GM21723 (cell line): ENCODE results near the gene SLC13A1.

ENCODE experiments used
- ATAC-seq: cut with Tn5 transposase; IDR thresholded peaks from one replicate; pipeline ENCODE4 v1.9.1; 2021; ENCODE audit warnings: mild to moderate bottlenecking, moderate library complexity; ENCODE audit not compliant: unreplicated experiment

SLC13A1 gene

DNA sequence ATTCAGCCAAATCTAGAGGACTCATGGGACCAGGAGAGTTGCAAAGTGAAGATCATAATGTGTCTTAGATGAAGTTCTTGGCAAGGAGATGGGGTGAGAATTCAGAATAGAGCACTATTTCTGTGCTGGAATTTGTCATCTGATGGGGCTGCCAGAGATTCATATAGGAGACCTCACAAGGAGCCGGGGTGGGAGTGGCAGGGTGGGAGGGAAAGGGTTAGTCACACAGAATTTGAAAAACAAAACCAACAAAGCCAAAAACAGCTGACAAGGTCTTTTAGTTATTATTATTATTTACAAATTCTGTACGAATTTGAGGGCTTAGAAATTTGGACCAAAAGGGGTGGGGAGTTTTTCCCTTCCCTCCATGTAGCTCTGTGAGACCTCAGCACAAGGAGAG lies 1.7 kb downstream of the SLC13A1 start:
- ATAC-seq = no peak

DNA sequence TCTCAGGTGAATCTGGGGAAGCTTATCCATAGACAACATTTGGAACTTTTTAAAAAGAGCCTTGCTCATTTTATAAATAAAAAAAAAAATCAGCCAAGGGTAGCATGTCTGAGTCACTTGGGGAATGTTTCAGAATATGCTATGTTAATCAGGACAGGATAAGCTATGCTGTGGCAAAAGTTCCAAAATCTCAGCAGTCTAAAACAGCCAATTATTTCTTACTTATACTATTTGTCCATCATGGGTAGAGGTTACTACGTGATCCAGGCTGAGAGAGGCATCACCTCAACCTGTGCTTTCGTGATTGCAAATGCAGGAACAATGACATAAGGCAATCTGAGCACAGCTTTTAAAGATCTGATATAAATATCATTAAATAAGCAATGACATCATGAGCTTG lies 6.5 kb downstream of the SLC13A1 start:
- no peak for ATAC-seq

DNA sequence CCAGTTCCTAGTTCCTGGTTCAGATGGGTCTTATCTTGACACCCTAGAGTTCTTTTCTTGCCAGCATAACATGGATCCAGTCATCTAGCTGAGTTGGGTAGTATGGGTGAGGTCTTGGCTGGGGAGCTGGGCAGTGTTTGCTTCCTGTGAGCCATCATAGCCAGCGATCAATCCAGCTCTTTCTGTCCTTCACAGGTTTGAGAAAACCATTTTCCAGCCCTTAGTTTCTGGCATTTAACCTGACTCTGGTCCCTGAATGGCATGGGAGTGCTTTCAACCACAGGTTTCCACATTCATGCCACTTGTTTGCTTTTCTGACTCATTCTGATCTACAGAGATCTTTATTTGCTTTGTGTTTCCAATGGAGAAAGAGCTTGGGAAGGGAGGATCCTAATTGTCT lies 8.6 kb downstream of the SLC13A1 start:
- no peak for ATAC-seq

DNA sequence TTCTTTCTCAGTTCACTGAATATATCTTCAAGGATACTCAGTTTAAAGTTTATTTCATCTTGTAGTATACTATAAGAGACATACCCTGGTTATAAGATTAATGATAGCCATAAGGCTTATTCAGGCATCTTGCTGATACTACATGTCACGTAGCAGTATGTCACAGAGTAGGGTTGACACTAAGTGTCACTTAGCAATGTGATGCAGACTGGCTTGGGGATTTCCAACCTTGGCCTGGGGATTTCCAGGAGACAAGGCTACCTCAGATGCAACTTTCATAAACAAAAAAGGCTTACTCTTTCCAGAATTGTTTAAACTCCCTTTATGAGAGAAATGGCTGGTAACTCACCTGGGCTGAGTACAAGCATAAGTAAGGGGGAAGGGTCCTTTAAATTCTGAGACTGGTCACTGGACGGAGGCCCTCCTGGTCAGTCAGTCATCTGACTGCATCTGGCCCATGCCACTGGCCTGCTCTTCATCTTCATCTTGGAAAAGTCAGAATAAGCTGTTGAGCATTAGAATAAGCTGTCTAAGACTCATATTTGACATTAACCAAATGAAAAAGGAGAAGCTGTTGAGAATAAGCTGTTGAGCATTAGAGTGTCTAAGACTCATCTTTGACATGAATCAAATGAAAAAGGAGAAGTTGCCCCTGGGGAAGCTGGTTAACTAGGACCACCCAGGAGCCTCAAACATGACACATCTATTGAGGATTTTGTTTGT lies 9.5 kb downstream of the SLC13A1 start:
- ATAC-seq = peak; percentile 94

DNA sequence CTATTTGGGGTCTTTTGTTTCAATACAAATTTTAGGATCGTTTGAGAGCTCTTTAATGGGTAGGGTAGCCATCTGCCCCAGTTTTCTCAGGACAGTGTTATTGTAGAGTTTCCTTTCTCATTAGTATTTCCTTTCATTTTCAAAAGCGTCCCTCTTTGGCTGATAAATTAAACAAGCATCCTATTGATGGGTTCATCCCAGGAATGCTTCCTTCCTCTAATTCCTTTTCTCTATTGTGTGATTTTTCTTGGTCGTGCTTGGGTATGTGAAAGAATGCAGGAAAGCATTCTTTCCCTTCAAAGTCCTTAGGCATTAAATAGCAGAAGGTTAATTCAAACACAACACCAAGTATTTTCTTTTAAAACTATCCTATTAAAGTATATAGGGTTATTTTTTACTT lies 14.0 kb downstream of the SLC13A1 start:
- ATAC-seq = no peak

DNA sequence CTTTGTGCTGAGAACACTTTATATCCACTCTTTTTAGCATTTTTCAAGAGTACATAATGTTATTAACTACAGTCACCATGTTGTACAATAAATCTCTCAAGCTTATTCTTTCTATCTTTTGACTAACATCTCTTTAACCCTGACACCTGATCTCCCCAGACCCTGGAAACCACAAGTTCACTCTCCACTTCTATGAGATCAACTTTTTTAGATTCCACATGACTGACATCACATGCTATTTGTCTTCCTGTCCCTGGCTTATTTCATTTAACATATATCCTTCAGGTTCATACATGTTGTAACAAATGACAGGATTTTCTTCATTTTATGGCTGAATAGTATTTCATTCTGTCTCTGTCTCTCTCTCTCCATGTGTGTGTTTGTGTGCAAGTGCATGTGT lies 15.5 kb downstream of the SLC13A1 start:
- ATAC-seq = no peak

DNA sequence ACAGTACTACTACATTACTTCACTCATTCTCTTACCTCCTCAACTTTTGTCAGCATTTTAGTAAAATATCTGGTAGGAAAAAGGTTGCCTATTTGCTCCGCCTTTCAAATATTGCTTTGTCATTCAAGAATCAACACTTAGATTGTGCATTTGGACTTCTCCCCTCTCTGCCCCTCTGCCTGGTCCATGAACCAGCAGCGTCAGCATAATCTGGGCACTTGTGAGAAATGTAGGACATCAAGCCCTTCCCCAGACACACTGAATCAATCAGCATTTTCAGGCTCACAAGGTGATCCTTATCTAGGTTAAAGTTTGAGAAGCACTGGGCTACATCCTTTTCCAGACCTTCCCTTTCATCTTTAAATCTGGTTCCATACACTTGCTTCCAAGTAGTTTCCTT lies 16.3 kb downstream of the SLC13A1 start:
- ATAC-seq = no peak

DNA sequence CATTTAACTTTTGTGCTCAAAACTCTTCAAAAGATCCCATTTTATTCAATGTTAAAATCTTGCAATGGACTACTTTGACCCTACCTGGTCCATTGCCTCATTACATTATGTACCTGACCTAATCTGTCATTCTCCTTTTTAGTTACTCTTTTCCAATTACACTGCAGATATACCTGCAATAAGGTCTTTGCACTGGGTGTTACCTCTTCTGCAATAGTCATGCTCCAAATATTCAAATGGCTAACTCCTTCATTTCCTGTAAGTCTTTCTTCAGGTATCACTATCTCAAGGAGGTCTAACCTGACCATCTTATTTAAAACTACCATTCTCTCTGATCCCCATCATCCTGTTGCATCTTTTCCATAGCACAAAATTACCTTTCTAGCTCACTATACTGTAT lies 22.3 kb downstream of the SLC13A1 start:
- no peak for ATAC-seq

DNA sequence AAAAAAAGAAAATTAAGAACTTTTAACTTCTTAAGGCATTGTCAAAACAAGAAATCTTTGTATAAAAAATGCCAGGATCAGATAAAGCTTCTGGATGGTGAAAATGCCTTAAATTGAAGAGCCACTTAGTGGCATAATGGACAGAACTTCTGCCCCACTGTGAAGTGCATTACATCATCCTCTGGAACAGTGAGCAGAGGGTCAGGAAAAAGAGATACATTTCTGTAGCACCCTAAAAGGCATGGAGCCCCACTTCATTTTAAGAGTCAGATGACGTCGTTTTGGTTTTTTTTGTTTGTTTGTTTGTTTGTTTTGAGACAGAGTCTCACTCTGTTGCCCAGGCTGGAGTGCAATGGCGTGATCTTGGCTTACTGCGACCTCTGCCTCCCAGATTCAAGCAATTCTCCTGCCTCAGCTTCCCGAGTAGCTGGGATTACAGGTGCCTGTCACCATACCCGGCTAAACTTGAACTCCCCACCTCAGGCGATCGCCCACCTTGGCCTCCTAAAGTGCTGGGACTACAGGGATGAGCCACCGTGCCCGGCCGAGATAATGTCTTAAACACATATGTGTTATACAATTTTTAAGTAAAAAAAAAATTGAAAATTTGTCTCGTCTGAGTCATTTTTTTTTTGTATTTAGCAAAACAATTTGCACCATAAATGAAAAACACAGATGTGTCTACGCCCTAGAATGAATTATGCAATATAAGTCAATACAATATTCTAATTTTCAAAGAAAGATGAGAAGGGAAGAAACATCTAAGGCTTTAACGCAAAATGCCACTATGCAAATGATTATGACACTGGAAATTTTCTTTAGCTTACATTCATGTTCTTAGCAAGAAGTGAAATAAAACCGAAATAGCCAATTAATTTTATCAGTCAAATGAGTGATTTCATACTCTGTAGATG lies 29.2 kb downstream of the SLC13A1 start:
- no peak for ATAC-seq

DNA sequence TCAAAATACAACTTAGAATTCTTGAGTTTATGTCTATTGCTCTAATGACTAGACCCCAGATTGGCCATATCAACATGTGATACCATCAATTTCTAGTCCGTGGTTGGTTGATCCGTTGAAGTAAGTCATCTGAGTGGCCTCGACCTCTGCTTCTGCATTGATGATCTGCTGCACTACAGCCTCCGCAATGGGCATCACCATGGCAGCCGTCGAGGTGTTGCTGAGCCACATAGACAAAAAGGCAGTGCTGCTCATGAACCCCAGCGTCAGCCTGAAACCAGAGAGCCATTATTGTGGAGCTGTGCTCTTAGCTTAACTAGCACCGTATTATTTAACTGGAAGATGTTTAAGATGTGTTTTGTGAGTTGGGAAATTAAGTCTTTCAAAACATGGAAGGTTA lies 30.7 kb downstream of the SLC13A1 start:
- no peak for ATAC-seq

DNA sequence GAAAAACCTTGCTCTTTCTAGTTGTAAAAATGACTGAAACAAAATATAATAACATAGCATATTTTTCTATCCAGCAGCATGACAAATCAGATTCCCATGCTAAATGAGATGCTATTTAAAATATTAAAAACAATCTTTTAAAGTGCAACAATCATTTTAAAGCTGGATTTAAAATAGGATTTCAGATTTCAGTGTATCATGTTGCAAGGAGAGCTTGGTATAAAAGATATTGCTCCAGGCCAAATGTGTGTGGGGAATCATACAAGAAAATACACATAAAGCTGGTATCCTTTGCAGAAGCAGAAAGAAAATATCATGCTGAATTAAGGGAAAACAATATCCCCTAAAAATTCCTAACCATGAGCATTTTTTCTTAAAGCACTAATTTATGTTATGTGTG lies 42.2 kb downstream of the SLC13A1 start:
- no peak for ATAC-seq

DNA sequence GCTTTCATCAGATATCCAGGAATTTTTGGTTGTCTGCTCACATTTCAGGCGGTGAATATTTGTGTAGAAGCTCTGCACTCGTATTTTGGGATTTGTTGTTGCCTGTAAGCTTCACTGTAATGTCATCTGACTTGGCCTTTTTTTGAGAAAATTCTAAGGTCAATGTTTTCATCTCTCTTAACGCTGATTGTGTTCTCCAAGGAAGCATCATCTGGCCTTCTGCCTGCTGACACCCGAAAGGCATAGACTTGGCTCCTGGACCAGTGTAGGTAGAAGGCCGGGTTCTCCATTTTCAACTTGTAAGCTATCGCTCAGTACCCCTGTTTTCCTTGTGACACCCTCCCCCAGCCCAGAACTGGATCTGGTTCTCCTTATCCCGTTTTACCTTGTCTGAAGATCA lies 44.2 kb downstream of the SLC13A1 start:
- ATAC-seq = no peak

DNA sequence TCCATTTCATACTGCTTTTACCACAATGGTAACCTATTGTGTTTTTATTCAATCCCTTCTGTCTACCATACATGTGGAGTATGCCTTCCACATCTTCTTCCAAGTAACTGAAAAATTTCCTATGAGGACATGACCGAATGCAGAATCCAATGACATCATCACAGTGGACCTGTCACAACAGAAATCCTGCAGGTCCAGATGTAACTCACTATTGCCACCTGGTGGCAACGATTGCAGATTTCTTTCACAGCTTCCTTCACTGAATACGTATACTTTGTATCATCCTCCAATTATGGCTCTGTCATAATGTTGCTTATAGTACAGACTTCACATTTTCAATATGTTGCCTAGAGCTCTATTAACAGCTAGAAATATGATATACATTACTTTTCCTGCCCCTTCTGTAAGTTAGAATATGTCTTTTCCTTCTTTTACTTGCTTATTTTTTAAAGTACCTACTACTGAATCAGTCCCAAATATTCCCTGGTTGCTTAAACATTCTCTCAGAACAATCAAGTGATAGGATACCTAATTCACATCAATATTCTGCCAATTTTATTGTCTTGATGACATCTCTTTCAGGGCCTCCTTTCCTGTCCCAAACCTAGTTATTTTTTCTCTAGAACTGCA lies 45.4 kb downstream of the SLC13A1 start:
- ATAC-seq = peak; percentile 98

DNA sequence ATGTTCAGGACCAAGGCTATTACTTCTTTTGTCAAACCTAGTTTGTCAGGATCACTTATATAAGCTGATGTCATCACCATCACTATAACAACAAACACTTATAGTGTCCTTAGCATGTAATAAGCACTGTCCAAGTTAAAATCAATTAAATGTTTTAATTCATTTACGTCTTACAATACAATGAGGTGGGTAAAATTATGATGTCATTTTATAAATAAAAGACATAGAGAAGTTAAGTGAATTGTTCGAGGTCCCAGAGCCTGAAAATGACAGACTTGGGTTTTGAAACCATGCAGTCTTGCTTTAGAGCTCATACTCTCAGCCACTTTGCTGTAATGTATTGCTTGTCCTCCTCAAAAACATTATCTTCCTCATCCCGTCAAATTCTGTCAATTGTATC lies 48.3 kb downstream of the SLC13A1 start:
- ATAC-seq = no peak

DNA sequence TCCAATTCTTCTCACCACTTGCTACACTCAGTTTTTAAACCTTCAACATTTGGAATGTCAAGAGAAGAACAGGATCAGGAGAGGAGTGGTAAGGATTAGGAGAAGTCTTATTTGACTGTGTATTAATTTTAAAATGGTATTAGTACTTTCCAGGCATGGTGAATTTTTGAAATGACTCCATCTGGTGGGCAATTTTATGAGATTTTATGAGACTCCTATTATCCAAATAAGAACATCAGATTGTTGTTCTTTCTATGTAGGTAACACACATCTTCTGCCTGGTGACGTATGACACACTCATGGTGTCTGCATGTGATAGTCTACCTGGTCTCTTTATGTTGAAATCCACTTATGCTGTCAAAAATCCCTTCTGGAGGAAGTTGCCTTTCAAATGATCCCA lies 51.0 kb downstream of the SLC13A1 start:
- no peak for ATAC-seq

DNA sequence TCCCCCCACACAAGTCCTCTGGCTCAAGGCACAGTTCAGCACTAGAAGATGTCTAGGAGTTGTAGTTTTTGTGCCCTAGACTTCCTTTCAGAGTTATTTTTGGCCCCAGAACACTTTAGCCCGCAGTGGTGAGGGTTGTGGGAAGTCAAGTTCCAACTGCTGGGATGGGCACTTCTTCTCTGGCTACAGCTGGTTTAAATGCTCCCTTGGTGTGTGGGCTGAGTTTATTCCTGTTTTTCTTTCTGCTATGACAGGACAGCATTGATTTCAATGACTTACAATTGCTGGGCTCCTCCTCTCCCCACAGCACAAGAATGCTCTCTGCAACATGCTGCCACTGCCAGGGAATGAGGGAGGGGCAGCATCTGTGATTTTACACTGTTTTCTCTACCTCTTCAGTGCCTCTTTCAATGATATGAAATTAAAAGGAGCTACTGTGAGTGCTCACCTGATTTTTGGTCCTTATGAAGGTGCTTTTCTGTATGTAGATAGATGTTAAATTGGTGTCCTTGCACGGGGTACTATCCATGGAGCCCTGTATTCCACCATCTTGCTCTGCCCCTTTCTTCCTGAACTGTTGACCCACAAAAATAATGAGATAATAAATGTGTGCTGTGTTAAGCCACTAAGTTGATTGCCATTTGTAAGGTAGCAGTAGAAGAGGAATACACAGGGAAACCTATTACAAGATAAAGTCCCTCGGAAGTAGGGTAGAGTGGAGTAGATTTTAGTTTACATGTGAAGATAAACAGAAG lies 56.3 kb downstream of the SLC13A1 start:
- ATAC-seq = no peak

DNA sequence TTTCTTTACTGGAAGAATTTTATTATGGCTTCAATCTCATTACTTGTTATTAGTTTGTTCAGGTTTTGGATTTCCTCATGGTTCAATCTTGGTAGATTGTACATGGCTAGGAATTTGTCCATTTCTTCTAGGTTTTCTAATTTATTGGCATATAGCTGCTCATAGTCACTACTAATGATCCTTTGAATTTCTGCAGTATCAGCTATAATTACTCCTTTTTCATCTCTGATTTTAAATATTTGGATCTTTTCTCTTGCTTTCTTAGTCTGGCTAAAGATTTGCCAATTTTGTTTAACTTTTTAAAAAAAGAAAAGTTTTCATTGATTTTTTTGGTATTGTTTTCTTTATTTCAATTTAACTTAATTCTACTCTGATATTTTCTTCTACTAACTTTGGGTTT lies 59.2 kb downstream of the SLC13A1 start:
- no peak for ATAC-seq

DNA sequence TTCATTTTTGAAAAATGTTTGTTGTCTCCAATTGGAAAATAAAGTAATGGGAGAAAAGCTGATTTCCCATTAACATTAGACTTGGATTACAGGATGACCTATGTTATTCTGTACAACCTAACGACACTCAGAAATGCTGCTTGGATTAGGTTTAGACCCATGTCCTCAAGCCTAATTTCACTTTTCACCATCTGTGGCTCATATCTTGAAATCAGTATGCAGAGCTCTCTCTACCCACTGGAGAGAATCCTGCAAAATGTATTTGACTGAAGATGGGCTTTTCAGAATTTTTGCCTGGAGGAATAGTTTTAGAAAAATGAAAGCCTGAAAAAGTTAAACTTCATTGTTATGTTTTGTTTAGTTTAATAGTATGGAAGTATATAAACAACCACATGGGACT lies 63.8 kb downstream of the SLC13A1 start:
- ATAC-seq = no peak

DNA sequence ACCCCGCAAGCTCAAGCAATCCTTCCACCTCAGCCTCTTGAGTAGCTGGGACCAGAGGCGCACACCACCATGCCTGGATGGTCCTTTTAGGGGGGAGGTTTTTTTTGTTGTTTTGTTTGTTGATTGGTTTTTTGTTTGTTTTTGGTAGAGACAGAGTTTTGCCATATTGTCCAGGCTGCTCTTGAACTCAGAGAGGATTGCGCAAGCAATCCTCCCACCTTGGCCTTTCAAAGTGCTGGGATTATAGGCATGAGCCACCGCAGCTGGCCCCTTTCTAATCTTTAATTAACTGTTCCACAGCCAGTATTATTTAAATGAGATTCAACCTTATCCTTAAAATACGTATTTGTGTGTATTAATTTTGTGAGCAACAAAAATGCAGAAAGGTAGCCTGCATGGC lies 65.8 kb downstream of the SLC13A1 start:
- ATAC-seq = no peak

DNA sequence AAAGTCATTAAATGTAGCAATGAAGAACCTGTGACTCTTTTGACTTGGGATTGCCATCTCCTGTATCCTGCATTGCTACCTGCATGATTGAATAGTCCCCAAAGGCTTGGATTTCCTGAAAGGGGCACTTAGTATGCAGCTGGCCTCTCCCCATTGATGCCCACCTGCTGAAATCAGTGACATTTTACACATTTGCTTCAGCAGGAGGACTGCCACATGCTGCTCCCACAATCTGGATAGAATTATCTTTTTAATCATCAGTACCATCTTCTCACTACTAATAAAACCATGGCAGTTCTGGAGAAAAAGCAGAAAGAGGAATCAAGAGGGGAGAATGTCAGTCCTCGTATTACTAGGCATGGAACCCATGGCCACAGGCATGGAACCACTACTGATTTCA lies 67.8 kb downstream of the SLC13A1 start:
- no peak for ATAC-seq

DNA sequence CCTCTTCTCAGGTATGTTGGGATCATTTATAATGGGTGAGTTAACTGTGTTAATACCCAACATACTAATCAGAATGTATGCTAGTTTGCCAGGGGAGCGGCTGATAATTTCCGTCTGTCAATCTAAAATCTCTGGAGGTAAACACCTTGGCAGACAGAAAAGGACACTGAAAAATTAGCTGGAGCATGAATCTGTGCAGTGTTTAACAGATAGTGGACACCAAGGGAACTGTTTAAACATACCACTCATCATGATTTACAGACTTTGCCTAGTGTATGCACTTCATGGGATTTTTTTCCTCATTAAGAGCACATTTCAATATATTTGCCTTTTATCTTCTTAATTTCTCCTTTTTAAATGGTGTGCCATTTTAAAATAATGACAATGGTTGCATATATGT lies 68.2 kb downstream of the SLC13A1 start:
- no peak for ATAC-seq
